Fibroblast of lung (primary cell): ENCODE results near the gene SEMA4C.

ENCODE experiments used
- EZH2 ChIP-seq: IDR thresholded peaks from 2 replicates; pipeline ENCODE4 v1.5.1; 2012; ENCODE audit warnings: low read length, control low read depth, mild to moderate bottlenecking; ENCODE audit errors: missing control alignments
- TF ChIP-seq, protein P1 (sequence below), 2 donors: IDR thresholded peaks in 1 of 2; conservative IDR thresholded peaks in 1 of 2; 1 replicate in 1 of 2; 2 replicates in 1 of 2; pipeline ENCODE4 v1.5.1; 2011 to 2012; ENCODE audit warnings: low read length in 2 of 2, control low read depth in 1 of 2, inconsistent platforms in 1 of 2, low read depth in 1 of 2, mild to moderate bottlenecking in 1 of 2

DNA sequence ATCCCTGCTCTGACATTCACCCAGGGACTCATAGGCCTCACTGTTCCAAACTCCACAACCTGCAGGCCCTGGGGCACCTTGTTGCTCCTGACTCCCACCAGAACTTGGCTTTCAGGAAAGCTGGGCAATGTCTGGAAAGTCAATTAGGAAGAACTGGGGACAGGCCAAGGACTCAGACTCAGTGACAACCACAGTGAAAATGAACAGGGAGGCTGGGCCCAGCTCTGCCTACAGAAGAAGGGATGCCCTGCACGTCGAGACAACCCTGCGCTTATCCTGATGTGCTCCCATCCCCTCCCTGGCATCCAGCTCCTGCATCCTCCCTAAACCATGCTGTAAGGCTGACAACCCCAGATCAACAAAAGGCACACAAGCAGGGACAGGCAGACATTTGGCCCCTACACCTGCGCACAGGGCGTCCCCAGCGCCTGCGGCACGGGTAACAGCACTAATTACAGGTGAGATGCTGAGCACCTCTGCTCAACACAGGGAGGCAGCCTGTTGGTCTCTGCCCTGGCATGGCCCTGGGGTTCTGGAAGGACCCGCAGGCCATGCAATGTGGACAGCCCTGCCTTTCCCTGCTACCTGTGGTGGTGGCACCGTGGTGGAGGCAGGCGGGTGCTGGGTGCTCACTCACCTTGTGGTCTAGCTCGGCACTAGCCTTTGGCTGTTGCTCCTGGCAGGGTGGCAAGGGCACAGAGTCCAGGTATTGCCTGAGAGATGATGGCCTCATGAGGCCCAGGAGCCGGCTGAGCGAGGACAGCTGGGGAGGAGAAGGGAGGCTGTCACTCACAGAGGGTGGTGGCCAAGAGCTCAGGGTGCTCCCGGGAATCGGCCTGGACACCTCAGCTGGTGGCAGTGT lies 23.6 kb upstream of the SEMA4C start:
- TF ChIP-seq, protein P1, sequence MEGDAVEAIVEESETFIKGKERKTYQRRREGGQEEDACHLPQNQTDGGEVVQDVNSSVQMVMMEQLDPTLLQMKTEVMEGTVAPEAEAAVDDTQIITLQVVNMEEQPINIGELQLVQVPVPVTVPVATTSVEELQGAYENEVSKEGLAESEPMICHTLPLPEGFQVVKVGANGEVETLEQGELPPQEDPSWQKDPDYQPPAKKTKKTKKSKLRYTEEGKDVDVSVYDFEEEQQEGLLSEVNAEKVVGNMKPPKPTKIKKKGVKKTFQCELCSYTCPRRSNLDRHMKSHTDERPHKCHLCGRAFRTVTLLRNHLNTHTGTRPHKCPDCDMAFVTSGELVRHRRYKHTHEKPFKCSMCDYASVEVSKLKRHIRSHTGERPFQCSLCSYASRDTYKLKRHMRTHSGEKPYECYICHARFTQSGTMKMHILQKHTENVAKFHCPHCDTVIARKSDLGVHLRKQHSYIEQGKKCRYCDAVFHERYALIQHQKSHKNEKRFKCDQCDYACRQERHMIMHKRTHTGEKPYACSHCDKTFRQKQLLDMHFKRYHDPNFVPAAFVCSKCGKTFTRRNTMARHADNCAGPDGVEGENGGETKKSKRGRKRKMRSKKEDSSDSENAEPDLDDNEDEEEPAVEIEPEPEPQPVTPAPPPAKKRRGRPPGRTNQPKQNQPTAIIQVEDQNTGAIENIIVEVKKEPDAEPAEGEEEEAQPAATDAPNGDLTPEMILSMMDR (conservative IDR thresholded peaks at IDR 0.05 in 1 of 2, IDR thresholded peaks at IDR 0.05 in 1 of 2; ENCODE audit: low read depth in 1 of 2, low read length in 2 of 2): no peak
- TF ChIP-seq EZH2: no peak
